Stimulated activated CD8-positive, alpha-beta memory T cell treated with anti-CD3 and anti-CD28 coated beads, Interleukin-15, amount 100 ng/mL, for 24 hours (primary cell): ENCODE measurements around the gene EBF3.

Experiments
- DNase-seq: peaks from one replicate; pipeline ENCODE4 v3.0.0-alpha.2; 2020; ENCODE audit warnings: low read depth

EBF3 gene

GRCh38 chr10:129912166-129912917 lies 51.7 kb downstream of the EBF3 start:
- no peak for DNase-seq

GRCh38 chr10:129911451-129912165 lies 52.5 kb downstream of the EBF3 start:
- DNase-seq = no peak

DNA sequence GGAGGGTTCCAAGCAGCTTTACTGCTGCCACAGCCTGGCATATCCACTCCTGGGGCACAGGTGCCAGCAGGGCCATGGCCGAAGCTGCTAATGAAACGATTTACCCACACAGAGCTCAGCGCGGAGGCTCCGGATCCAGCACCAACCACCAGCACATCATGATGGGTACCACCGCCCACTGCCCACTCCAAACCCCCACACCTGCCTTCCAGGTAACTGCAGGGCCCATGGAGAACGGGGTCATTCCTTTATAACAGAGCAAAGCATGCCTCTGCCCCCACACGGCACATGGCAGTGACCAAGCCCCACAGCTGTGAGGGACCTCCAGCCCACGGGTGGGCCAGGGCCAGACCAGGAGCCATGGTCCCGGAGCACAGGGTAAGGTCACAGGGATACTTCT lies 53.2 kb downstream of the EBF3 start:
- DNase-seq = no peak

GRCh38 chr10:129909531-129910256 lies 54.4 kb downstream of the EBF3 start:
- DNase-seq = no peak

- no peak for DNase-seq
Measured at GRCh38 chr10:129909080-129909479, 55.0 kb downstream of the EBF3 start.

DNA sequence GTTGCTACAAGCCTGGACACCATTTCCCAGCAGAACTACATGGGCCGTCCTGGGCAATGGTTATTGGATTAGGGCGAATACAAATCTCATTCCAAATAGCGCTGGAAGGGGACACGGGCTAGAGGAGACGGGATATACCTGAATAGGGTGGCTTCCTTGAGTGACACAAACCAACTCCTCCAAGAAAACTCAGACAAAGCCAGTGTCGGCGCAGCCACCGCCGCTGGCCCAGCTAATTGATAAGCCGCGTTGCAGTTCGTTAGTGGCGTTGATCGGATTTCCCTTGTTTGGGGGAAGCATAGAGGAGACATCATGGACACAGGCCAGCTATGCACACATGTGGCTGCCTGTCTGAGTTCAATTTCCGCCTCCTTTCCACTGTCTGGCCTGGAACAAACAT lies 55.7 kb downstream of the EBF3 start:
- DNase-seq = no peak

DNA sequence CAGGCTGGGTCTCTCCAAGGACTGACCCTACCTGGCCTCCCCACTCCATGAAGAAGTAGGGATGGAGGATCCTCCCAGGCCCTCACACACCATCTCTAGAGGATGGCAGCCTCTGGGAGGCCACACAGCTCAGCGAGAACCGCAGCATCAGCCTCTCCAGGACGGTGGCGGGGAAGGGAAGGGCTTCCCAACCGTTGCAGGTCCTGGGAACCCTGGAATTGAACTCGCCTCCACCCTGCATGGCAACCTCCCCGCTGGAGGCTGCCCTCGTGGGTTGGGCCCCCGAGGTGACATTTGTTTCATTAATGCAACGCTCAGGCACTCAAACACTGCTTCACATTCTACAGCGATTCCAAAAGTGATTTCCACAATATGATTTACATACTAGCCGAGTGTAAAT lies 58.5 kb downstream of the EBF3 start:
- DNase-seq = no peak

DNA sequence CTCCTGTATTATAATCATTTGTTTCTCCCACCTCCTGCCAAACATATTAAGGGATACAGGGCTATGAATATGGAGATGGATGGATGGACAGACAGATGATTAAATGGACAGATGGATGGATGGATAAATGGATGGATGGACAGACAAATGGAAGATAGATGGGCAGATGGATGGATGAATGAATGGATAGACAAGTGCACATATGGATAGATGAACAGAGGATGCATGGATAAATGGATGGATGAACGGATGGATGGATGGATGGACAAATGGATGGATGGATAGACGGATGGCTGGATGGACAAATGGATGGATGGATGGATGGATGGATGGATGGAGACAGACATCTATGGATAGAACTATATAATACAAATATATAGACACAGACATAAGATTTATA lies 59.8 kb downstream of the EBF3 start:
- DNase-seq = no peak

DNA sequence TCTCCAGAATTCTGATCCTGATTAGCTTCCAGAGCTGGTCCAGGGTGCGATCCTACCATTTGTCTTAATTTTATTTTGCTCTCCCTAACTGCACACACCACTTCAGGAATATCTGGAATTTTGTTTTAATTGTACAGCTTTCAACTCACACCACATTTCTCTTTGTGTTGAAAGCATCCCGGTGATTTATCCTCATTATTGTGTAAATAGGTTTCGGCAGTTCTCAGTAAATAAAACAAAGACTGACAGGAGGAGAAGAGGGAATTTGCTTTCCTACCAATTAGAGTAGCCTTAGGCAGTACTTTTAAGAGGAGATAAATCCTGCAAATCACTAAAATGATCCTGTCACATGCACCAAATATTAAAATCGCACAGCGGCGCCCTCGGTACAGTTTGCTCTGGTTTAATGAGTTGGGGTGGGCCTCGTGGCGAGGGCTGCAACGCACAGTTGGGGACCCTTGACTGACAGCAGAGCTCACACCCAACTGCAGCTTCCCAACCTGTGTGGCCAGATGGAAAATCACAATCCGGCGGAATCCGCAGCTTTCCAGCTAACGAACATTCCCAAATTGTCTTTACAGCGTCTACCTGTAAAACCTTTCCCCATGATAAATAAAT lies 62.6 kb downstream of the EBF3 start:
- no peak for DNase-seq

DNA sequence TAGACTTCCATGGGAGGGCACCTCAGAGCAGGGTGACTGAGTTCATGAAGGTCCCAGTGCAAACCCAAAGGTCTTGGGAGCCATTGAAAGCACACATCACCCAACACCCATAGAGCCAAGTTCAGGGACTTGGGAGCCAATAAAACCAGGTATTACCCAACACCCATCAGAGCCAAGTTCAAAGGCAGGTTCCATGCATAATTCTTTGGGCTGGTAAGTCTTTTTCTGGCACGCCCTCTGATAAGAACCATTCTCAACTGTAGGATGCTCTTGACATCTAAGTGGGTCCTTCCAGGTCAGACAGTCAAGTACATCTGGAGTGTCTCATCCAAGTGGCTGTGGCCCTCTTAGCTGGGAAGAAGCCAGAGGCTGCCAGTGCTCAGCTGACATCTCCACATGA lies 63.2 kb downstream of the EBF3 start:
- DNase-seq = no peak

DNA sequence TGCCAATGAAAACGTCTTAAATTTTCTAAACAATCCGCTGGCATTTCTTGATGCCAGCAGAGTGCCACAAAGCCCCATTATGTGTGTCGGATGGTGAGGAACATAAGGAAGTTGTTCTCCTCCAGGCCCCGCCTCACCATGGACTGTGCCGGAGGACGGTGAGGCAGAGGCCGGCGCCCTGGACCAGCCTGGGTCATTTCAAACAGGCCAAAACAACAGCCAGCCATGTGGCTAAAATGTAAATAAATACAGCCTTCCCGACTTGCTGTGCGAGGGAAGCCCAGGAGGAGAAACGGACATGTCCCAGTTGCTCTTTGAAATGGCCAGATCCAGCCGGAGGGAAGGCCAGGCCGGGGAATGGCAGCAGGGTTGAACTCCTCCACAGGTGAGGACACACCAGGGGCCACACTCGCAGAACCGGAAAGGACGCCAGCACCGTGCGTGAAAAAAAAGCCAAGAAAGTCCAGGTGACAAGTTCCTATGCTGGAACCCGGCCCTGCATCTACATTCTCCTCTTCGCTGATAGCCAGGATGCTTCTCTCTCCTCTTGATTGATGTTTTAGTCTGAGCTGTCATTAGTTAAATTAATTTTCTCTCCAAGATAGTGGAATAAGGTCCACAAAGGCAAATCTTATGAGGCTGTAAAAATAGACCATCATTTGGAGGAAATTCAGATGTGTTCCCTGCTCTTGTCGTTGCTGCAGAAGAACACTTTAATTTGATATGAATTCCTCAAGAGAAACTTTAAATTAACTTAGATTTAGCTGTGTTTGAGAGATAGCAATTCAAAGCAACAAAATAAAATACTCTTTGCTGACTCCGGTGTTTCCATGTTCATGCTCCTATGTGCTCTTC lies 64.6 kb downstream of the EBF3 start:
- DNase-seq = no peak

GRCh38 chr10:129898706-129899268 lies 65.3 kb downstream of the EBF3 start:
- DNase-seq = no peak

GRCh38 chr10:129897871-129898626 lies 66.0 kb downstream of the EBF3 start:
- no peak for DNase-seq

DNA sequence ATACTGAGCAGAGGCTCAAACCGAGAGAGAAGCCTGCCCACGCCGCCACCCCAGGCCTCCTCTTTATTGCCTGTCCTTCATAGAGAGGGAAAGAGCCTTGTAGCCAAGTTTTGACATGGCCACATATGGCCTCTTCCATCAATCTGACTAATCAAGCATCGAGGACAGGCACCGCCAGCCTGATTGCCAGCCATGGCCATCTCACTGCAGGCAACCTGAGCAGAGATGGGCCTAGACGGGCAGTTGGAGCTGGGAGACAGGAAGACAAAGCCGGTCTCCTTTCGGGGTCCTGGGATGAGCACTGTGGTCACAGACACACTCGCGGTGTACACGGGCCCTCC lies 67.2 kb downstream of the EBF3 start:
- no peak for DNase-seq

DNA sequence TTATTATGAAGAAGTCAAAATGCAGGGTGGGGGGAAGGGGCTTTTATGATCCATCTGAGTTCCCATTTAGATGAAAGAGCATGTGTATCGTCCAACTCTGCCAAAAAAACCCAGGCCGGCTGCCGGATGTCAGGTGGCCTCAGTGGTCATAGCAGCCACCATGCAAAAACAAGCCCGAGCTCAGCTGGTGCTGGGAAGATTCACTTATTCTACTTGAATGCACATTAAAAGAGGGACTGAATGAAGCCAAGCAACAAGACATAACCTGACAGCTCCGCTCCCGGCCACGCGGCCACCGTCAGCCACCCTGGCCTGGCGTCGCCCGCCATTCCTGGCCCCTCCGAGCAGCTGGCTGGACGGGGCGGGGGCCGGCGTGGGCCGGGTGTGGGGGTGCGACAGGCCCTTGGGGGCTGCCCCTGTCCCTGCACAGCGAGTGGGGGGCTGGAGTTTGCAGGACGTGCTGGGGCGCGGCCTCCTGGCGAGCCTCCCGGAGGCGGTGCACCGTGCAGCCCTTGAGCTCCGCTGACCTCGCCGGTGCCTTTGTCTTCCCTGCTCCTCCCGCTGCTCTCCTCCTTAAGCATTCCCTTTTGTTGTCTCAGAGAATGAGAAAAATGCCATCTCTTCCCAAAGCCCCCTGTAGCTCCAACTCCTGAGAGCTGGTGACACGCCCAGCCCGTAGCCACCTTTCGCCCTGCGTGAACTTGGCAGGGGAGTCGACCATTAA lies 67.8 kb downstream of the EBF3 start:
- no peak for DNase-seq

- DNase-seq = no peak
Measured at GRCh38 chr10:129895811-129896135, 68.3 kb downstream of the EBF3 start.

- DNase-seq = no peak
Measured at GRCh38 chr10:129894698-129895097, 69.4 kb downstream of the EBF3 start.

GRCh38 chr10:129893104-129894089 lies 70.7 kb downstream of the EBF3 start:
- DNase-seq = no peak

- no peak for DNase-seq
Measured at GRCh38 chr10:129892548-129893052, 71.5 kb downstream of the EBF3 start.
